Fibroblast of skin of right biceps (primary cell): ENCODE results near the gene RNF25.

Experiments
- DNase-seq: peaks from one replicate; pipeline ENCODE4 v3.0.0-alpha.2; 2013

The RNF25 gene

GRCh38 chr2:218622606-218623365 lies 49.0 kb downstream of the RNF25 start:
- DNase-seq = peak; percentile 36

DNA sequence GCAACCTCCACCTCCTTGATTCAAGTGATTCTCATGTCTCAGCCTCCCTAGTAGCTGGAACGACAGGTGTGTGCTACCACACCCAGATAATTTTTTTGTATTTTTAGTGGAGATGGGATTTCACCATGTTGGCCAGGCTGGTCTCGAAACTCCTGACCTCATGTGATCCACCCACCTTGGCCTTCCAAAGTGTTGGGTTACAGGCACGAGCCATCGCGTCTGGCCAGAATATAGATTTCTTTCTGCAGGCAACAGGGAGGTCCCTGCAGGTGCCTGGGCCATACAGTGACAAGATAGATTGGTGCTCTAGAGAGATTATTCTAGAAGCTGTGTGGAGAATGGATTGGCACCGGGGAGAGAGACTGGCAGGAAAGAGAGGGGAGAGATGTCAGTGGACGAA lies 50.8 kb downstream of the RNF25 start:
- no peak for DNase-seq

DNA sequence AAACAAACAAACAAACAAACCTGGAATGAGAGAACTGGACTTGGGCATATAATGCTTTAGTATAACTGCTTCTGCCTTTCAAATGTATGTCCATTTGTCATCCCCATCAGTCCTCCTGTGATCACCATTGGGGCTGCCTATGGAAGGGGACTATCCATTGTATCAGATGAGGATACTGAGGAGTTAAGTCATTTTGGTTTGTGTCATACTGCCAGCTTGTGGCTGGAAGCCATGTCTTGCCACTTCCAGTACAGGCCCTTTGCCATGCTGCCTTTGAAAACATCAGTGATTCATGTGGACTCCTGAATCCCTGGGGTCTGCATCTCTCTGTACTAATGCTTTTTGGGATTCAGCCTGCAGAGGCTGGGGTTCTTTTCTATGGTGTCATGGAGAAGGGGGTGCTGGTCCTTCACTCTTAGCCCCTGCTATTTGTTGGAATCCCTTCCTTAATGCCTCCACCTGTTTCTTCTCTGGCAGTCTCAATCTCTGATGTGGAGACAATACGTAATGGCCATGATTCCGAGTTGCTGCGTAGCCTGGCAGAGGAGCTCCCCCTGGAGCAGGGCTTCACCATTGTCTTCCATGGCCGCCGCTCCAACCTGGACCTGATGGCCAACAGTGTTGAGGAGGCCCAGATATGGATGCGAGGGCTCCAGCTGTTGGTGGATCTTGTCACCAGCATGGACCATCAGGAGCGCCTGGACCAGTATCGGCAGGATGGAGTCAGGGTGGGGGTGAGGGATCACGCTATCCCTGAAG lies 53.5 kb downstream of the RNF25 start:
- DNase-seq = no peak

DNA sequence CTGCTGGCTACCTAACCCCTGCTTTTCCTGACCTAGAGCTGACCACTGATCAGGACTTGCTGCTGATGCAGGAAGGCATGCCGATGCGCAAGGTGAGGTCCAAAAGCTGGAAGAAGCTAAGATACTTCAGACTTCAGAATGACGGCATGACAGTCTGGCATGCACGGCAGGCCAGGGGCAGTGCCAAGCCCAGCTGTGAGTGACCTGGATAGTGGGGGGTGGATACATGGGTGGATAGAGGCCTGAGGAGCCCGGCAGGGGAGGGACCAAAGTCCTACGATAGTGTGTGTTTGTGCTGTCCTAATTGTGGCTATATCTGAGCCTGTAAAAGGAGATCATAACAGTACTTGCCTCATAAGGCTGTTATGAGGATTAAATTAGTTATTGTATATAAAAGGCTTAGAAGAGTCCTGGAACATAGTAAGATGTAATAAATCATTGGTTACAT lies 55.9 kb downstream of the RNF25 start:
- no peak for DNase-seq
